GM12872 (cell line): Measurements from ENCODE around the gene METTL8.

Experiments
- TF ChIP-seq, protein P1 (sequence below): IDR thresholded peaks from 3 replicates; pipeline ENCODE4 v1.5.1; 2011; ENCODE audit warnings: low read depth, mild to moderate bottlenecking, low read length, moderate library complexity; ENCODE audit not compliant: insufficient read depth

The METTL8 gene

GRCh38 chr2:171470129-171470528 is 36.3 kb upstream of the METTL8 start:
- TF ChIP-seq, protein P1, sequence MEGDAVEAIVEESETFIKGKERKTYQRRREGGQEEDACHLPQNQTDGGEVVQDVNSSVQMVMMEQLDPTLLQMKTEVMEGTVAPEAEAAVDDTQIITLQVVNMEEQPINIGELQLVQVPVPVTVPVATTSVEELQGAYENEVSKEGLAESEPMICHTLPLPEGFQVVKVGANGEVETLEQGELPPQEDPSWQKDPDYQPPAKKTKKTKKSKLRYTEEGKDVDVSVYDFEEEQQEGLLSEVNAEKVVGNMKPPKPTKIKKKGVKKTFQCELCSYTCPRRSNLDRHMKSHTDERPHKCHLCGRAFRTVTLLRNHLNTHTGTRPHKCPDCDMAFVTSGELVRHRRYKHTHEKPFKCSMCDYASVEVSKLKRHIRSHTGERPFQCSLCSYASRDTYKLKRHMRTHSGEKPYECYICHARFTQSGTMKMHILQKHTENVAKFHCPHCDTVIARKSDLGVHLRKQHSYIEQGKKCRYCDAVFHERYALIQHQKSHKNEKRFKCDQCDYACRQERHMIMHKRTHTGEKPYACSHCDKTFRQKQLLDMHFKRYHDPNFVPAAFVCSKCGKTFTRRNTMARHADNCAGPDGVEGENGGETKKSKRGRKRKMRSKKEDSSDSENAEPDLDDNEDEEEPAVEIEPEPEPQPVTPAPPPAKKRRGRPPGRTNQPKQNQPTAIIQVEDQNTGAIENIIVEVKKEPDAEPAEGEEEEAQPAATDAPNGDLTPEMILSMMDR: no peak

DNA sequence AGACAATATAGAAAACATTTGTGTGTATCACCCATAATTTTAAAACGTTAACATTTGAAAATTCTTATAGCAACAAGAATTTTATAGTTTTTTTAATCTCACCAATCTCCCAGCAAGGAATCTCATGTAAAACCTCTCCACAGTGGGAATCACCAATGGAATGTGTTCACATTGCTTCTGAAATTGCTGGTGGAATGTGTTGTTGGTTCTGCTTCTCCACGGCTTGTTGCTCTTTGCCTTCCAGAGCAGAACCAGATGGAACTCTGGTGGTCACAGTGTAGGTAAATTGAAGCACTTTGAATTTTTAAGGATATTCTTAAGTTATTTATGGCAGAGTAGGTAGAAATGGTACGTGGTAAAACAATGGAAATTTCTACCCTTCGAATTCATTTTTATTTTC is 35.4 kb upstream of the METTL8 start:
- TF ChIP-seq, protein P1: no peak

- TF ChIP-seq, protein P1: no peak
Measured at GRCh38 chr2:171460537-171460936, 26.7 kb upstream of the METTL8 start.

DNA sequence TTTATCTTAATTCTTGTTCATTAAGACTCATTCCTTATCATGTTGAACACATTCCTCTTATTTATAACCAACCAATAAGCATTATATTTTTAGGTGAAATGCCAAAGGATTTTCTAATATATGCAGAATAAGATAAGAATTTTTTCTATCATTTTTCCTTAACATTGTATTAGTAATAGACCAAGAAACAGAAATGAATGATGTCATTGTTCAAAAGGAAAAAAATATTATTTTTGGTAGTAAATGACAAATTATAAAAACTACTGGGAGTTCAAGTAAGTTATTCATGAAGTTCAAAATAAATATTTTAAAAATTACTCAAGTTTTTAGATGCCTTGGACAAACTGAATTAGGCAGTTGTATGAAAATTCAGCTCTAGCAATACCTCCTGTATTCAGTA is 25.7 kb upstream of the METTL8 start:
- TF ChIP-seq, protein P1: no peak

DNA sequence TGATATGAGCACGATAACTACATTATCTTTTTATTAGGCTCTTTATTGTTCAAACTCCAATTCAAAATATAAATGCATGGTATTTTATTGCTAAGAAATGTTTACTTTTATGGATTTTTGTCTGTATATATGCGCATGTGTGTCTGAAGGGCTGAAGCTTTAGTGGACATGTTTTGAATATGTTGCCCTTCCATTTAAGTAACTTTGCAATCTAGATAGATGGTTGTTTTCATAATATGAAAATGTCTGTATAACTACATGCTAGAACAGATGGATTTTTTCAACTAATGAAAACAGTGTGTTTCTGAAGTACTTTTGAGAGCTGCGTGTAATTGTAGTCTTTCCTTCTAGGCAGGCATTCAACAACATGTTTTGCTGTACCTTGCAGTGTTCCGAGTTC is 19.0 kb upstream of the METTL8 start:
- TF ChIP-seq, protein P1: no peak

DNA sequence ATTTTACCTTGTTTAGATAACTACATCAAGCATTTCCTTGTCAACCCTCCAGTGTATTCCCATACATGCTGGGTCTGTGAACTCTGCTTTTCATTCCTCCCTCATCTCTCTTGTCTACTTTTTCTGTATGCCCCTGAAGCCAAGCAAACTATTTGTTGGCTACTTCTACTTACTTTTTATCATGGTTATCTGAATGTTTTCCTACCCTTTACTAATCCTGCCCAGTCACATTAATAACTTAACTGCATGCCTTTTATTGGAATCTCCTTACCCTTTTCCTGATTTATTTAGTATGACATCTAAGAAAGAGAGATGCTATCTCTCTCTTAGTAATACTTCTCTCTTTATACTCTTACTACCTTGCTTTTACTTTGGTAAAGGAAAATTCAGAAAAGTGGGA is 17.3 kb upstream of the METTL8 start:
- TF ChIP-seq, protein P1: no peak

DNA sequence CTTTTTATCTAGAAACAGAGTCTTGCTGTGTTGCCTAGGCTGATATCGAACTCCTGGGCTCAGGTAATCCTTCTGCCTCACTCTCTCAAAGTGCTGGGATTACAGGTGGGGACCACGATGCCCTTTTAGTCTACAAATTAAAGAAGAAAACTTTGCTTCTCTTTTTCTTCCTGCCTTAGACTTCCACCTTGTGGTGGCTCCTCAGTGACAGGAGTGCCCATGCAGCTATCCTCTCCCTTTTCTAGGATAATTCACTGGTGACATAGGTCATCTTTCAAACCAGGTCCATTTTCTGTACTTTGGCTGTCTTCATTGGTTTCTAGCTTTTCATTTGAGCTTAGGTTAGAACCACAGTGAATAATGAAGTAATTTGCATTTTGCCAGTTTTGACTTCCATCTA is 13.9 kb upstream of the METTL8 start:
- TF ChIP-seq, protein P1: peak; percentile 32; the same call in 1 of the 3 replicates

DNA sequence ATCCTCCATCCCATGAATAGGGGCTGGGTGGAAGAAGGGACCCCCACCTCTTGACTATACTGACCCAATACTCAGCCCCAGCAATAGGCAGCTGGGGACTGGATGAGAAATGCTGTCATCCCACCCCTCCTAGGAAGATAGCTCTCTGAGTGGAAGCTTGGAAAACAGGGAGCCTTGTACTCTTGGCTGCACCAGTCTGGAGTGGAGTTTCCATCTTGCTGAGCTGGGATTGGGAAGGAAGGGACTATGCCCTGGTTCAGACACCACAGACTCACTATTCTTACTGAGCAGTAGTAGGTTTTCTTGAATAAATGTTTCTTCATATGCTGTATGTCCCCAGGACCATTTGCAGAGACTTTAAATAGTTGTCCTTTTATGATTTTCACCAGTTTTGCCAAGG is 7.7 kb upstream of the METTL8 start:
- TF ChIP-seq, protein P1: no peak
